Neural progenitor cell (in vitro differentiated cells): ENCODE results near the gene PDXP. TPM values are rescaled to one million over a fixed set of nuclear protein-coding genes. Genes with fewer than 3 reads are reported as not detected.

ENCODE experiments used
- DNase-seq: peaks from one replicate; pipeline ENCODE4 v3.0.0-alpha.2; 2016; ENCODE audit warnings: low spot score
- H2AFZ ChIP-seq: fragments of 200-600 bp; sonication (generic); replicated peaks from 2 replicates; pipeline ENCODE4 v1.6.1; 2016; ENCODE audit warnings: antibody characterized with exemption
- H3F3A ChIP-seq: fragments of 200-600 bp; sonication (generic); 2 replicates; pipeline ENCODE4 v1.6.1; 2016; ENCODE audit warnings: antibody characterized with exemption, low read depth
- H3K27ac ChIP-seq: fragments of 200-600 bp; sonication (generic); 2 replicates; pipeline ENCODE4 v1.5.1; 2016; ENCODE audit warnings: mild to moderate bottlenecking
- H3K27me3 ChIP-seq: fragments of 200-600 bp; sonication (generic); 2 replicates; pipeline ENCODE4 v1.6.1; 2016; ENCODE audit warnings: mild to moderate bottlenecking, moderate library complexity
- H3K36me3 ChIP-seq: fragments of 200-600 bp; sonication (generic); 2 replicates; pipeline ENCODE4 v1.5.1; 2016
- H3K4me1 ChIP-seq: fragments of 200-600 bp; sonication (generic); 2 replicates; pipeline ENCODE4 v1.6.1; 2016; ENCODE audit warnings: mixed run types
- H3K4me2 ChIP-seq: fragments of 200-600 bp; sonication (generic); 2 replicates; pipeline ENCODE4 v1.6.1; 2016
- H3K4me3 ChIP-seq: fragments of 200-600 bp; sonication (generic); 2 replicates; pipeline ENCODE4 v1.5.1; 2016
- H3K79me2 ChIP-seq: fragments of 200-600 bp; sonication (generic); 2 replicates; pipeline ENCODE4 v1.6.1; 2016; ENCODE audit warnings: low read depth
- H3K9ac ChIP-seq: fragments of 200-600 bp; sonication (generic); 2 replicates; pipeline ENCODE4 v1.6.1; 2016
- H3K9me3 ChIP-seq: fragments of 200-600 bp; sonication (generic); 2 replicates; pipeline ENCODE4 v1.5.1; 2016; ENCODE audit warnings: low read depth
- H4K20me1 ChIP-seq: fragments of 200-600 bp; sonication (generic); 2 replicates; pipeline ENCODE4 v1.6.1; 2016; ENCODE audit warnings: low read depth
- H3K27ac Mint-ChIP-seq: 3 replicates; pipeline ENCODE4 v1.8.0; 2021; ENCODE audit warnings: mixed read lengths
- H3K27me3 Mint-ChIP-seq: 2 replicates; pipeline ENCODE4 v1.8.0; 2022; ENCODE audit warnings: low read depth, mild to moderate bottlenecking, inconsistent platforms, moderate library complexity, mixed read lengths; ENCODE audit not compliant: insufficient read depth
- H3K36me3 Mint-ChIP-seq: 3 replicates; pipeline ENCODE4 v1.8.0; 2021; ENCODE audit warnings: mixed read lengths
- H3K4me1 Mint-ChIP-seq: 3 replicates; pipeline ENCODE4 v1.8.0; 2021; ENCODE audit warnings: mixed read lengths
- H3K4me3 Mint-ChIP-seq: 3 replicates; pipeline ENCODE4 v1.8.0; 2021; ENCODE audit warnings: mild to moderate bottlenecking, moderate library complexity, mixed read lengths
- H3K9me3 Mint-ChIP-seq: 3 replicates; pipeline ENCODE4 v1.8.0; 2020; ENCODE audit warnings: mixed read lengths
- EZH2 ChIP-seq: fragments of 200-600 bp; sonication (generic); IDR thresholded peaks from 2 replicates; pipeline ENCODE4 v1.6.1; 2017; ENCODE audit warnings: antibody characterized with exemption, mild to moderate bottlenecking, moderate library complexity
- EZH2phosphoT487 ChIP-seq: fragments of 200-600 bp; sonication (generic); IDR thresholded peaks from 2 replicates; pipeline ENCODE4 v1.6.1; 2017; ENCODE audit warnings: antibody characterized with exemption
- total RNA-seq: library from RNA; depleted of rRNA; stranded (reverse); fragments of >200 nt; gene quantifications from 2 replicates; pipeline ENCODE4 v1.2.3, GENCODE V29; 2015; ENCODE audit warnings: low replicate concordance
- TF ChIP-seq, protein P1 (sequence below): fragments of 200-600 bp; sonication (generic); IDR thresholded peaks from 2 replicates; pipeline ENCODE4 v1.5.1; 2017; ENCODE audit warnings: antibody characterized with exemption, mild to moderate bottlenecking

The PDXP gene
- total RNA-seq, 1 donor from 2014 or later, result 25.1 TPM

- H3K36me3 ChIP-seq, result no peaks in the 10 kb centered on the region
- peaks cover 16% of the 10 kb centered on the region for H3F3A ChIP-seq
- Mint-ChIP-seq H3K27me3 (peaks cover 8% of the 10 kb centered on the region), H3K4me3 (no peak overlapping the region), H3K9me3 (no peaks in the 10 kb centered on the region), H3K4me1 (peaks cover 16% of the 10 kb centered on the region), H3K36me3 (no peaks in the 10 kb centered on the region), H3K27ac (no peak overlapping the region)
- H3K4me3 ChIP-seq, result no peak overlapping the region
- H3K4me1 ChIP-seq, result peaks cover 17% of the 10 kb centered on the region
- H2AFZ ChIP-seq, result no peak overlapping the region
- no peak overlapping the region for H3K9ac ChIP-seq
- no peaks in the 10 kb centered on the region for H3K9me3 ChIP-seq
- H4K20me1 ChIP-seq, result no peaks in the 10 kb centered on the region
- no peak for DNase-seq
- no peak for TF ChIP-seq EZH2phosphoT487
- TF ChIP-seq EZH2, result no peak
- TF ChIP-seq, protein P1, sequence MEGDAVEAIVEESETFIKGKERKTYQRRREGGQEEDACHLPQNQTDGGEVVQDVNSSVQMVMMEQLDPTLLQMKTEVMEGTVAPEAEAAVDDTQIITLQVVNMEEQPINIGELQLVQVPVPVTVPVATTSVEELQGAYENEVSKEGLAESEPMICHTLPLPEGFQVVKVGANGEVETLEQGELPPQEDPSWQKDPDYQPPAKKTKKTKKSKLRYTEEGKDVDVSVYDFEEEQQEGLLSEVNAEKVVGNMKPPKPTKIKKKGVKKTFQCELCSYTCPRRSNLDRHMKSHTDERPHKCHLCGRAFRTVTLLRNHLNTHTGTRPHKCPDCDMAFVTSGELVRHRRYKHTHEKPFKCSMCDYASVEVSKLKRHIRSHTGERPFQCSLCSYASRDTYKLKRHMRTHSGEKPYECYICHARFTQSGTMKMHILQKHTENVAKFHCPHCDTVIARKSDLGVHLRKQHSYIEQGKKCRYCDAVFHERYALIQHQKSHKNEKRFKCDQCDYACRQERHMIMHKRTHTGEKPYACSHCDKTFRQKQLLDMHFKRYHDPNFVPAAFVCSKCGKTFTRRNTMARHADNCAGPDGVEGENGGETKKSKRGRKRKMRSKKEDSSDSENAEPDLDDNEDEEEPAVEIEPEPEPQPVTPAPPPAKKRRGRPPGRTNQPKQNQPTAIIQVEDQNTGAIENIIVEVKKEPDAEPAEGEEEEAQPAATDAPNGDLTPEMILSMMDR, result no peak
- H3K27ac ChIP-seq, result no peak overlapping the region
- H3K27me3 ChIP-seq, result no peaks in the 10 kb centered on the region
- no peak overlapping the region for H3K4me2 ChIP-seq
- H3K79me2 ChIP-seq, result no peaks in the 10 kb centered on the region
Measured at GRCh38 chr22:37630839-37631435, 27.6 kb upstream of the PDXP start.

GRCh38 chr22:37631448-37632173 lies 26.9 kb upstream of the PDXP start:
- H3K79me2 ChIP-seq, result no peaks in the 10 kb centered on the region
- no peak overlapping the region for H3K4me3 ChIP-seq
- H4K20me1 ChIP-seq, result no peaks in the 10 kb centered on the region
- no peak overlapping the region for H3K4me2 ChIP-seq
- Mint-ChIP-seq H3K36me3 (no peaks in the 10 kb centered on the region), H3K27me3 (peaks cover 8% of the 10 kb centered on the region), H3K4me1 (peaks cover 20% of the 10 kb centered on the region), H3K4me3 (no peak overlapping the region), H3K27ac (no peak overlapping the region), H3K9me3 (no peaks in the 10 kb centered on the region)
- TF ChIP-seq EZH2phosphoT487, result no peak
- no peak for DNase-seq
- no peak overlapping the region for H3K9ac ChIP-seq
- H3K27me3 ChIP-seq, result no peaks in the 10 kb centered on the region
- H2AFZ ChIP-seq, result no peak overlapping the region
- H3K27ac ChIP-seq, result no peak overlapping the region
- H3K9me3 ChIP-seq, result no peaks in the 10 kb centered on the region
- H3K4me1 ChIP-seq, result peaks cover 17% of the 10 kb centered on the region
- H3K36me3 ChIP-seq, result no peaks in the 10 kb centered on the region
- peaks cover 16% of the 10 kb centered on the region for H3F3A ChIP-seq

DNA sequence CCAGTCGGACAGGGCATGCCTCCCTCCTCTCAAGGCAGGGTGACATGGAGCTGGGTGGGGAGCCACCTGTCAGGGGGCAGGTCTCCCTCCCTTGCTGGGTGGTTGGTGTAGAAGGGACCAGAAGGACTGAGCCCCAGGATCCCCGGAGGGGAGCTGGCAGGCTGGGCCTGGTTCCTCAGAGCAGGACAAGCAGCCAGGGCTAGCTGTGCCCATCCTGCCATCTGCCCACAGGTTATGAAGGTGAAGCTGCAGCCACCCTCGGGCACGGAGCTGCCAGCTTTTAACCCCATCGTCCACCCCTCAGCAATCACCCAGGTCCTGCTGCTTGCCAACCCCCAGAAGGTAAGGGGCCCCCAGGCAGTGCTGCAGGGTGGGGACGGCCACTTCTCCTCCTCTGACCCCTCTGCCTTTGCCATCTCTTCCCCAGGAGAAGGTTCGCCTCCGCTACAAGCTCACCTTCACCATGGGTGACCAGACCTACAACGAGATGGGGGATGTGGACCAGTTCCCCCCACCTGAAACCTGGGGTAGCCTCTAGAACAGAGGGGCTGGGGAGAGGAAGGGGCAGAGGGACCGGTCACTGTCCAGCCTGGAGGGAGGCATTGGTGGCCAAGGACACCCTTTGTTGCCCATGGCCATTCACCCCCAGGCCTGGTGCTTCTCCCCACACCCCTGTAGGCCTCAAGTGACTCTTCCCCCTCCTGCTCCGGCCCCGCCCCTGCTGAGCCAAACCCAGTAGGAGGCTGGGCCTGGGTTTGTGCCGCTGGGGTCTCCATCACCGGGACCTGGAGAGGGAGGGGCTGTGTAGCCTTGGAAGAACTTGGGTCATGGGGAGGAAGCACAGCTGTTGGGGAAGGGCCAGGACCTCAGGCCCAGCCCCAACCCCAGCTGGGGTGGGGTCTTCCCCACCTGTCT lies 26.1 kb upstream of the PDXP start:
- H3K4me3 Mint-ChIP-seq, result no peak overlapping the region
- Histone ChIP-seq H3K4me3 (no peak overlapping the region), H3K79me2 (no peaks in the 10 kb centered on the region), H3K9me3 (no peaks in the 10 kb centered on the region), H3K4me2 (no peak overlapping the region), H3K36me3 (no peaks in the 10 kb centered on the region), H3K27me3 (no peaks in the 10 kb centered on the region), H3K4me1 (peaks cover 17% of the 10 kb centered on the region), H3K27ac (no peak overlapping the region), H4K20me1 (no peaks in the 10 kb centered on the region), H3F3A (peaks cover 18% of the 10 kb centered on the region), H2AFZ (no peak overlapping the region), H3K9ac (no peak overlapping the region)
- H3K4me1 Mint-ChIP-seq, result peaks cover 26% of the 10 kb centered on the region
- TF ChIP-seq EZH2phosphoT487 (no peak), EZH2 (no peak)
- TF ChIP-seq, protein P1, result no peak
- H3K9me3 Mint-ChIP-seq, result no peaks in the 10 kb centered on the region
- H3K27ac Mint-ChIP-seq, result no peak overlapping the region
- H3K27me3 Mint-ChIP-seq, result peaks cover 7% of the 10 kb centered on the region
- no peak for DNase-seq
- H3K36me3 Mint-ChIP-seq, result no peaks in the 10 kb centered on the region
